ENCODE measurements around the gene XKRX.

The XKRX gene

GRCh38 chrX:100895365-100896075 is 33.2 kb downstream of the XKRX start:
- no peak for DNase-seq (ENCODE audit: low spot score)

DNA sequence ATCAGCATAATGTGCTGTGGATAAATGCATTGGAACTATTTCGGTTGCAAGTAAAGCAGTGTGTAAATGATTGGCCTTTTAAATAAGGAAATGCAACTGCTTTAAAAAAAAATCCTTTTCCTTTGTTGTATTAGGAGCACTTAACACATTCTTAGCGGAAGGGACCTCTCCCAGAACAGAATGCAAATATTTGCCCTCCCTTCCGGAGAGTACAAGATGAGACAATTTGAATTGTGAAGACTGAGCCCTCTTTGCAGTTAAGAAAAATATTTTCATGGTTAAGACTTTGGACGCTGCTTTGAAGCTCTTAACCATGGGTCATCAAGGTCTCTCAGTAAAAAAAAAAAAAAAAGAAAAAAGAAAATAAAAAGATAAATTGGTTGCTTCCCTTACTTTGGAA is 45.1 kb downstream of the XKRX start:
- DNase-seq (ENCODE audit: low spot score), result no peak

- DNase-seq (ENCODE audit: low spot score), result no peak
These were observed 48.3 kb downstream of the XKRX start for GRCh38 chrX:100880368-100880767.

DNA sequence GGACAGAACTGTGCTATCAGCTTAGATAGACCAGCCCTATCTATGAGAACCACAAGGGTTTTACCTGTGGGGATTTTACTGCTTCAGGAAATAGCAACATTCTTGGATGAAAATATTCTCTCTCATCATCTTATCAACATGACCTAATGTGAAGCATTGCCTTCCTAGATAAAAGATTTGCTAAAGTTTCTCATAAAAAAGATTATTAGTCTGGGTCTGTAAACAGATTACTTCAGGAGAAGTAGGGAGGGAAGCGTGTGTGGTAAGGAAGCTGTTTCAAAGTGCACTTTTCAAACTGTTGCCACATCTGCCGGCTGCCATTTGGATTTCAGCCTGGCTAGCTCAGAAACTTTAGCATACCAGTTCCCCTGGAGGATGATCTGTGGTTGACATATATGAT is 54.4 kb downstream of the XKRX start, which contains the start of gene NOX1:
Gene NOX1, minus strand, starts transcription at position 35 of the 400 bp plus-strand sequence. CDS start 220 bp downstream, outside the sequence.
- DNase-seq (ENCODE audit: low spot score), result no peak

DNA sequence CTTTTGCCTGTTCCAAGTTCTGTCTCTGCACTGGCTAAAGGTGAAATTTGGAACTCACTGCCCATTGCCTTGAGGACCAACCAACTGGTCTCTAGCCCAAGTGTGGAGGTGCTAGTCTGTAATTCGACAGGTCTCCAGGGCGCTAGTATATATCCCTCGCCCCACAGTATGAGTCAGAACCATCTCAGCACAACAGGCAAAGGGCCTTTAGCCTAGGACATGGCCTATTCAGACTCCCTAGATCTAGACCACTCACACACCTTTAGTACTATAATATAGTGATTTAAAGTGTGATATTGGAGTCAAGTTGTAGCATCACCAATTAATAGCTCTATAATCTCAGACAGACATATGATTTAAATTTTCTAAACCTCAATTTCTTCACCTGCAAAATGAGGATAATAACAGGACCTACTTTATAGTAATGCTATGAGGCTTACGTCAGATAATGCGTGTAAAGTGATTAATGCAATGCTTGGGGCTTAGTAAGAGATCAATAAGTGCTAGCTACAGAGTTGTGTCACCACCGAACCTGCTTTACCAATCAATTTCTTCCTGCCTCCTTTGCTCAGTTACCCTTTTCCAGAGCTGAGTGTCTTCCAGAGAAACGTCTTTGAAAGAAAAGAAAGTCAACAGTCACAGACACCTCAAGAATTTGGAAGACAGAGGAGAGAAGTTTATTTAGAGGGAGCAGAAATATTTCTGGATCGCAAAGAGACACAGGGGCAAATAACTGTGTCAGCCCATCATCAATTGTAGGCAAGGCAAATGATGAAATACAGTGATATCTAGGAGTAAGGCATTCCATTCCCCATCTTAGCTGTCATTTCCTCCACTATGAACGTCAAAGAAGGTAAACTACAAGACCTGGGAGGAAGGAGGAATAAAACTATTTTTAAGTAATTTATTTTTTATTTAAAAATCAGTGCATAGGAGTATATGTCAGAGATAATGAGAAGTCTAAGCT is 56.8 kb downstream of the XKRX start:
- no peak for DNase-seq (ENCODE audit: low spot score)

GRCh38 chrX:100870527-100870926 is 58.2 kb downstream of the XKRX start:
- DNase-seq (ENCODE audit: low spot score), result no peak

- DNase-seq (ENCODE audit: low spot score), result no peak
These were observed 60.4 kb downstream of the XKRX start for GRCh38 chrX:100868273-100868672.

GRCh38 chrX:100864657-100865391 is 63.9 kb downstream of the XKRX start:
- peak; percentile 0 for DNase-seq (ENCODE audit: low spot score)
